Parathyroid adenoma (tissue), 2 donors: ENCODE data around the gene CCL15.

Source experiments
- H2AFZ ChIP-seq: fragments of 300-600 bp; sonication (generic); one replicate; pipeline ENCODE4 v1.7.0; 2017; ENCODE audit warnings: antibody characterized with exemption, mild to moderate bottlenecking
- H3K27ac ChIP-seq: fragments of 300-600 bp; sonication (generic); one replicate; pipeline ENCODE4 v1.7.0; 2017
- H3K27me3 ChIP-seq: fragments of 300-600 bp; sonication (generic); one replicate; pipeline ENCODE4 v1.7.0; 2017; ENCODE audit warnings: low read length; ENCODE audit not compliant: control insufficient read depth, insufficient read depth
- H3K36me3 ChIP-seq: fragments of 300-600 bp; sonication (generic); one replicate; pipeline ENCODE4 v1.7.0; 2017; ENCODE audit warnings: low read length; ENCODE audit not compliant: control insufficient read depth, insufficient read depth
- H3K4me1 ChIP-seq: fragments of 300-600 bp; sonication (generic); one replicate; pipeline ENCODE4 v1.7.0; 2017; ENCODE audit warnings: control low read depth
- H3K4me2 ChIP-seq: fragments of 300-600 bp; sonication (generic); one replicate; pipeline ENCODE4 v1.7.0; 2017; ENCODE audit warnings: low read length
- H3K4me3 ChIP-seq: fragments of 300-600 bp; sonication (generic); one replicate; pipeline ENCODE4 v1.7.0; 2017; ENCODE audit warnings: low read depth, low read length
- H3K79me2 ChIP-seq: fragments of 300-600 bp; sonication (generic); one replicate; pipeline ENCODE4 v1.7.0; 2017; ENCODE audit warnings: control low read depth
- H3K9ac ChIP-seq: fragments of 300-600 bp; sonication (generic); one replicate; pipeline ENCODE4 v1.7.0; 2017; ENCODE audit warnings: mild to moderate bottlenecking
- H3K9me3 ChIP-seq: fragments of 300-600 bp; sonication (generic); one replicate; pipeline ENCODE4 v1.7.0; 2017; ENCODE audit warnings: low read length; ENCODE audit not compliant: control insufficient read depth
- CTCF ChIP-seq: fragments of 300-600 bp; sonication (generic); IDR thresholded peaks from one replicate; pipeline ENCODE4 v1.7.0; 2017; ENCODE audit warnings: antibody characterized with exemption, mild to moderate bottlenecking
- donor health status: primary hyperparathyroidism.

The CCL15 gene

GRCh38 chr17:36001110-36001771 lies at the start of gene CCL15:
CCL15 (minus strand) TSS chr17:36001553; CDS start chr17:36001492, 61 bp downstream.
- Histone ChIP-seq H3K27ac (no peak within 1 kb of the TSS), H3K9ac (no peak within 1 kb of the TSS)

GRCh38 chr17:36049643-36050042 lies 48.3 kb upstream of the CCL15 start:
- H3K4me1 ChIP-seq: no peaks in the 10 kb centered on the region
- H3K36me3 ChIP-seq: no peaks in the 10 kb centered on the region
- H3K27ac ChIP-seq: no peak overlapping the region
- no peak overlapping the region for H3K4me2 ChIP-seq
- H3K9me3 ChIP-seq: no peaks in the 10 kb centered on the region
- no peak overlapping the region for H3K4me3 ChIP-seq
- TF ChIP-seq CTCF: no peak
- no peak overlapping the region for H3K9ac ChIP-seq
- H3K79me2 ChIP-seq: no peaks in the 10 kb centered on the region
- no peak overlapping the region for H2AFZ ChIP-seq
- H3K27me3 ChIP-seq: no peaks in the 10 kb centered on the region

More at GRCh38 chr17:36001110-36001771, at the start of gene CCL15:
- Histone ChIP-seq H3K36me3 (no peaks in the 10 kb centered on the region), H3K9me3 (no peaks in the 10 kb centered on the region), H2AFZ (no peak within 1 kb of the TSS), H3K27me3 (no peaks in the 10 kb centered on the region), H3K79me2 (no peaks in the 10 kb centered on the region), H3K4me3 (no peak within 1 kb of the TSS), H3K4me1 (no peaks in the 10 kb centered on the region), H3K4me2 (no peak within 1 kb of the TSS)
- no peak for TF ChIP-seq CTCF

GRCh38 chr17:36048066-36048465 lies 46.7 kb upstream of the CCL15 start:
- Histone ChIP-seq H3K4me2 (no peak overlapping the region), H3K27ac (no peak overlapping the region), H3K9me3 (no peaks in the 10 kb centered on the region), H3K79me2 (no peaks in the 10 kb centered on the region), H3K4me1 (no peaks in the 10 kb centered on the region), H3K9ac (no peak overlapping the region), H3K4me3 (no peak overlapping the region), H2AFZ (no peak overlapping the region), H3K27me3 (no peaks in the 10 kb centered on the region), H3K36me3 (no peaks in the 10 kb centered on the region)
- no peak for TF ChIP-seq CTCF

- Histone ChIP-seq H3K27me3 (no peaks in the 10 kb centered on the region), H3K4me3 (no peak overlapping the region), H3K27ac (no peak overlapping the region), H2AFZ (no peak overlapping the region), H3K4me1 (no peaks in the 10 kb centered on the region), H3K9me3 (no peaks in the 10 kb centered on the region), H3K9ac (no peak overlapping the region), H3K4me2 (no peak overlapping the region), H3K36me3 (no peaks in the 10 kb centered on the region), H3K79me2 (no peaks in the 10 kb centered on the region)
- no peak for TF ChIP-seq CTCF
Measured at GRCh38 chr17:36036235-36036634, 34.9 kb upstream of the CCL15 start.

- H3K27ac ChIP-seq: no peak overlapping the region
- TF ChIP-seq CTCF: no peak
- no peak overlapping the region for H3K4me3 ChIP-seq
- H3K9me3 ChIP-seq: no peaks in the 10 kb centered on the region
- H3K4me2 ChIP-seq: no peak overlapping the region
- H3K79me2 ChIP-seq: no peaks in the 10 kb centered on the region
- H2AFZ ChIP-seq: no peak overlapping the region
- no peaks in the 10 kb centered on the region for H3K27me3 ChIP-seq
- H3K9ac ChIP-seq: no peak overlapping the region
- no peaks in the 10 kb centered on the region for H3K36me3 ChIP-seq
- no peaks in the 10 kb centered on the region for H3K4me1 ChIP-seq
Measured at GRCh38 chr17:36034127-36034526, 32.8 kb upstream of the CCL15 start.
